CD4-positive, alpha-beta T cell treated with Interleukin-4 for 4 hours (primary cell): ENCODE measurements around the gene F10.
A peak's percentile ranks its signal among the peaks of the same experiment; 100 is the strongest.
"Not testable (repeated sequence)": the region's sequence is repeated elsewhere in the genome, so short reads cannot be mapped to it uniquely, and the experiment has no call there.

Experiments
- DNase-seq: peaks from one replicate; pipeline ENCODE4 v3.0.0-alpha.2; 2020

The F10 gene

DNA sequence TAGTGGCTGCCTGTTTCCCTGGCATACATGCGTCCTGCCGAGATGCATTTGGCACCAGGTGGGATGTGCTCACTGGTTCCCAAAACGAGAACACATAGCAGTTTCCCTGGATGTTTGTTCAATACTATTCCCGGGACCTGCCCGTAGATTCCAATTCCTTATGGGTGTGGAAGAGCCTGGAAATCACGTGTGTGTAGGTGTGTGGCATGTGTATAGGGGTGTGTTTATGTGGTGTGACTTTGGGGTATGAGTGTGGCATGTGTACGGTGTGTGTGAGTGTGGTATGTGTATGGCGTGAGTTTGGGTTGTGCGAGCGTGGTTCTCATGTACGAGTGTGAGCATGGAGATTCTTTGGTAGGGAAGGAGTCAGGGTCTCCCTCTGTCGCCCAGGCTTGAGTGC lies 19.9 kb upstream of the F10 start:
- no peak for DNase-seq

DNA sequence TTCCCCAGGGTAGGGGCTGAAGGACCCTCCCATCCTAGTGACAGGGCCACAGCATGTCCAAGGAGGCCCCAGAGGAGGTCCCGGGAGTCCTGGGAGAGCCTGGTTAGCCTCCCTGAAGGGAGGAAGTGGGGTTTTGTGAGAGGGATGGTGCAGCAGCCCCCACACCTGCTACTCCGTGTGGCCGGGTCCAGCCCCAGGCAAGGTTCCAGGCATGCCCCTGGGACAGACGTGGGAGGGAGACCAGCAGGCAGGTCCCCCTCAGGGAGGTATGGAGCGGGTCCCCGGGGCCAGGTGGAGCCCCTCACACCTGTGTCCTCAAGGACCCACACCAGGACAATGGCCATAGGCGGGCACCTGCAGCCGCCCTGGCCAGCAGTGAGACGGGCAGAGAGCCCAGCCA lies 19.0 kb upstream of the F10 start:
- no peak for DNase-seq

DNA sequence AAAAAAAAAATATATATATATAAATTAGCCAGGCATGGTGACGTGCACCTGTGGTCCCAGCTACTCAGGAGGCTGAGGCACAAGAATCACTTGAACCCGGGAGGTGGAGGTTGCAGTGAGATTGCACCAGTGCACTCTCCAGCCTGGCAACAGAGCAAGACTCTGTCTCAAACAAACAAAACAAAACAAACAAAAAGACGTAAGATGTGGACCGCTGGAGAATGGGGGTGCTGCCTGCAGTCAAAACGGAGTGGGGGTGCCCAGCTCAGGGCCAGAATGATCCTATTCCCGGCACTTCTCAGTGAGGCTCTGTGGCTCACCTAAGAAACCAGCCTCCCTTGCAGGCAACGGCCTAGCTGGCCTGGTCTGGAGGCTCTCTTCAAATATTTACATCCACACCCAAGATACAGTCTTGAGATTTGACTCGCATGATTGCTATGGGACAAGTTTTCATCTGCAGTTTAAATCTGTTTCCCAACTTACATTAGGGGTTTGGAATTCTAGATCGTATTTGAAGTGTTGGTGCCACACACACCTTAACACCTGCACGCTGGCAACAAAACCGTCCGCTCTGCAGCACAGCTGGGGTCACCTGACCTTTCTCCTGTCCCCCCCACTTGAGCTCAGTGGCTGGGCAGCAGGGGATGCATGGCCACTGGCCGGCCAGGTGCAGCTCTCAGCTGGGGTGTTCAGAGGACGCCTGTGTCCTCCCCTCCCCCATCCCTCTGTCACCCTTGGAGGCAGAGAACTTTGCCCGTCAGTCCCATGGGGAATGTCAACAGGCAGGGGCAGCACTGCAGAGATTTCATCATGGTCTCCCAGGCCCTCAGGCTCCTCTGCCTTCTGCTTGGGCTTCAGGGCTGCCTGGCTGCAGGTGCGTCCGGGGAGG lies 17.3 kb upstream of the F10 start, which contains the start of gene F7:
Gene F7 (plus strand): TSS at position 760 of the 889 bp plus-strand sequence. CDS start 51 bp downstream, at position 811.
- DNase-seq = no peak

DNA sequence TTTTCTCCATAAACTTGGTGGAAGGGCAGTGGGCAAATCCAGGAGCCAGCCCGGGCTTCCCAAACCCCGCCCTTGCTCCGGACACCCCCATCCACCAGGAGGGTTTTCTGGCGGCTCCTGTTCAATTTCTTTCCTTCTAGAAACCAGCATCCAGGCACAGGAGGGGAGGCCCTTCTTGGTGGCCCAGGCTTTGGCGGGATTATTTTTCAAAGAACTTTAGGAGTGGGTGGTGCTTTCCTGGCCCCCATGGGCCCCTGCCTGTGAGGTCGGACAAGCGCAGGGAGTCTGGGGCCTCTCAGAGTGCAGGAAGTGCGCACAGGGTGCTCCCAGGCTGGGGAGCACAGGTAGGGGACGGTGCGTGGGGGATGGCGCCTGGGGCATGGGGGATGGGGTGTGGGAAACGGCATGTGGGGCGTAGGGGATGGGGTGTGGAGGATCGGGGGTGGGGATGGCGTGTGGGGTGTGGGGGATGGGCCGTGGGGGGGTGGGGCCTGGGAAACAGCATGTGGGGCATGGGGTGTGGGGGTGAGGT lies 16.6 kb upstream of the F10 start:
- no peak for DNase-seq

DNA sequence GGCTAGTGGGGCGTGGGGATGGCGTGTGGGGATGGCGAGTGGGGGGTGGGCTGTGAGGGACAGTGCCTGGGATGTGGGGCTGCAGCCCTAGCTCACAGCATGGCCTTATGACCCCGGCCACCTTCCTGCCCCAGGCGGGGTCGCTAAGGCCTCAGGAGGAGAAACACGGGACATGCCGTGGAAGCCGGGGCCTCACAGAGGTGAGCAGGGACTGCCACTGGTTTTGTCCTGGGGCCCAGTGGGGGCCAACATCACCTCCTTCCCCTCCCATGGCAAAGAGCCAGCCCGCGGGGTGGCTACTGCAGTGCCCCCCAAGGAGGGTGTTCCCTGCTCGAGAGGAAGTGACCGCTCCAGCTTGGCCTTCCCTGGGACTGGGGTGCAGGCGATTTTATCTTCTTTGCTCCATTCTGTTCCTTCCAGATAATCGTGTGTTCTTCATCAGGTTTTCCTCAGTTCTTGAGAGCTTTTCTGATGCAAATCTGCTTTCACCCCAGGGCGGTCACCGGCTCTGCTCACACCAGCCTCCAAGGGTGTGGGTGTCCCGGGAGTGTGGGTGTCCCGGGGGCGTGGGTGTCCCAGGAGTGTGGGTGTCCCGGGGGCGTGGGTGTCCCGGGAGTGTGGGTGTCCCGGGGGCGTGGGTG lies 15.8 kb upstream of the F10 start:
- DNase-seq = no peak

DNA sequence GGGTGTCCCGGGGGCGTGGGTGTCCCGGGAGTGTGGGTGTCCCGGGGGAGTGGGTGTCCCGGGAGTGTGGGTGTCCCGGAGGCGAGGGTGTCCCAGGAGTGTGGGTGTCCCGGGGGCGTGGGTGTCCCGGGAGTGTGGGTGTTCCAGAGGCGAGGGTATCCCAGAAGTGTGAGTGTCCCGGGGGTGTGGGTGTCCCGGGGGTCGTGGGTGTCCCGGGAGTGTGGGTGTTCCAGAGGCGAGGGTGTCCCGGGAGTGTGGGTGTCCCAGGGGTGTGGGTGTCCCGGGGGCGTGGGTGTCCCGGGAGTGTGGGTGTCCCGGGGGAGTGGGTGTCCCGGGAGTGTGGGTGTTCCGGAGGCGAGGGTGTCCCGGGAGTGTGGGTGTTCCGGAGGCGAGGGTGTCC lies 14.1 kb upstream of the F10 start:
- not testable (repeated sequence) for DNase-seq

DNA sequence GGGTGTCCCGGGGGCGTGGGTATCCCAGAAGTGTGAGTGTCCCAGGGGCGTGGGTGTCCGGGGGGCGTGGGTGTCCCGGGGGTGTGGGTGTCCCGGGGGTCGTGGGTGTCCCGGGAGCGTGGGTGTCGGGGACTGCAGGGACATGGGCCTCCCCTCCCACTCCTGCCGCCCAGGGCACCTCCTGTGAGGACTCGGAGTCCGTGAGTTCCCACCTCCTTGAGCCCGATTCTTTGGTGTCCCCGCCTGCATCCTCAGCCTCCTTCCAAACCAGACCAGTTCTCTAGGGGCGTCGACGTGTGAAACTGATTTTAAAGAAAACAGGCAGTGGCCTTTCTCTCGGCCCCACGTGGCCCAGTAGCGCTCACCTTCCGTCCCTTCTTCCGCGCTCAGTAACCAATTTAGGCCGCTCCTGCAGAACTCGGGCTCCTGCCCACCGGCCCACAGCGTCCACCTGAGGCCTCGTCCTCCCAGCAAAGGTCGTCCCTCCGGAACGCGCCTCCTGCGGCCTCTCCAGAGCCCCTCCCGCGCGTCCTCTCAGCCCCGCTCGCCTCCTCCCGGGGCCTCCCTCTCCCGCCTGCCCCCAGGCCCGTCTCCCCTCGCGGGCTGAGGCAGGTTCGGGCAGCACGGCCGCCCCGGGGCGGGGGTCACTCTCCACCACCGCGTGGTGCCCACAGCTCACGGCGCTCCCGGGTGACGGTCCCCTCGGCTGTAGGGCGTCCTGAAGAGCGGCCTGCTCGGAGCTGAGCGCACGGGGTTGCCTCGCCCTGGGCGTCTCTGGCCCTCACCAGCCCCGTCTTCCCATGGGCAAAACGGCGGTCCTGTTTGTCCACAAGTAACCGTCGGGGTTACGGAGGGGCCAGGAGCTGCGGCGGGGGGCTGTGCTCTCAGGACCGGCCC lies 13.2 kb upstream of the F10 start:
- DNase-seq = no peak

DNA sequence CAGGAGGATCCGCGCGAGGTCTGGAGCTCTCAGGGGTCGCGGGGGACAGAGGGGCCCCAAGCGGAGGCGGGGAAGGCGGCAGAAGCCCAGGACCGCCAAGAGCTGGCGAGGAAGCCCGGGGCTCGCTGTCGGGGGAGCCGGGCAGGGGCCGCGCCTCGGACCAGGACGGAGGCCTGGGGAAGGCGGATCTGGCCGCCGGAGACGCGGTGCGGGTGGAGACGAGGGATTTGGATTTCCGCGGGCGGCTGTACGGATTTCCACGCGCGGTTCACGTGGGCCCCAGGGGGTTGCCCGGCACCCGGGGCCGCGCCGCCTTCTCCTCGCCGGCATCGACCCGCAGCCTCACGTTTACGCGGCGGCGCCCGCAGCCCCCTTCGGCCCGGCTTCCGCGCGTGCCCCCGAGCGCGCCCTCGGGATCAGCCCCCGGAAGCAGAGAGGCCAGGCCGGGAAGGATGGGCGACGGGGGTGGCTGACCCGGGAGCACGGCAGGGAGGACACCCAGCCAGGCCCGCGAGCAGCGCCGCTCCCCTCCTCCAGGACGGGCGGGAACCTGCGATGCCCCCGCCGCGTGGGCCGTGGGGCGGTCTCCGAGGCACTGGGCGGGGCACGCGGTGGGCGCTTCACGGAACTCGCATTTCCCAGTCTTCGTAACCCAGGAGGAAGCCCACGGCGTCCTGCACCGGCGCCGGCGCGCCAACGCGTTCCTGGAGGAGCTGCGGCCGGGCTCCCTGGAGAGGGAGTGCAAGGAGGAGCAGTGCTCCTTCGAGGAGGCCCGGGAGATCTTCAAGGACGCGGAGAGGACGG lies 12.3 kb upstream of the F10 start:
- no peak for DNase-seq

DNA sequence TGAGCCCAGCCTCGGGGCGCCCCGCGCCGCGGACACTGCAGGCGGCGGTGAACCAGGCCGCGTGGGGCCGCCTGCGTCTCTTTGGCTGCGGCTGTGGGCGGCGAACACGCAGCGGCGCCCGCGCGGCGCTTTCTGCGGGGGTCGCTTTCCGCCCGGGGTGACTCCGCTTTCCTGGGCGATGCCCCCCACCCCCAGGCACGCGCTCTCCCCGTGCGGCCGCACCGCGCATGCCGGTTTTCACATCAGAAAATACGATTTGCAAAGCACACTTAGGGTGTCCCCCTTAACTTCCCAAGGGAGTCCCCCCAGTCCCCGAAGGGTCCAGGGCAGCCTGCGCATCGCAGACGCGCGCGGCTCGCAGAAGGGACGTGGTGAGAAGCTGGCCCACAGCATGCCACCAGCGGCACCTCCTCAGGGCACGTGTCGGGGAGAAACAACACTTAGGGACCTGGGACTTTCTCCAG lies 11.7 kb upstream of the F10 start:
- no peak for DNase-seq

DNA sequence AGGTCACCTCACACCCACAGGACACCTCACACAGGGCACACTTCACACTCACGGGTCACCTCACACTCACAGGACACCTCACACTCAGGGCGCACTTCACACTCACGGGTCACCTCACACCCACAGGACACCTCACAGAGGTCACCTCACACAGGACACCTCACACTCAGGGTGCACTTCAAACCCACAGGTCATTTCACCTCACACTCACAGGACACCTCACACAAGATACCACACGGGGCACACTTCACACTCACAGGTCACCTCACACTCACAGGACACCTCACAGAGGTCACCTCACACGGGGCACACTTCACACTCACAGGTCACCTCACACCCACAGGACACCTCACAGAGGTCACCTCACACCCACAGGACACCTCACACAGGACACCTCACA lies 10.8 kb upstream of the F10 start:
- DNase-seq = peak; percentile 12

DNA sequence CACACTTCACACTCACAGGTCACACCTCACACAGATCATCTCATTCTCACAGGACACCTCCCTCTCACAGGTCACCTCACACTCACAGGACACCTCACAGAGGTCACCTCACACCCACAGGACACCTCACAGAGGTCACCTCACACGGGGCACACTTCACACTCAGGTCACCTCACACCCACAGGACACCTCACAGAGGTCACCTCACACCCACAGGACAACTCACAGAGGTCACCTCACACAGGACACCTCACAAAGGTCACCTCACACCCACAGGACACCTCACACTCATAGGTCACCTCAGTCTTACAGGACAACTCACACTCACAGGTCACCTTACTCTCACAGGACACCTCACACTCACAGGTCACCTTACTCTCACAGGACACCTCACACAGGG lies 10.1 kb upstream of the F10 start:
- not testable (repeated sequence) for DNase-seq

DNA sequence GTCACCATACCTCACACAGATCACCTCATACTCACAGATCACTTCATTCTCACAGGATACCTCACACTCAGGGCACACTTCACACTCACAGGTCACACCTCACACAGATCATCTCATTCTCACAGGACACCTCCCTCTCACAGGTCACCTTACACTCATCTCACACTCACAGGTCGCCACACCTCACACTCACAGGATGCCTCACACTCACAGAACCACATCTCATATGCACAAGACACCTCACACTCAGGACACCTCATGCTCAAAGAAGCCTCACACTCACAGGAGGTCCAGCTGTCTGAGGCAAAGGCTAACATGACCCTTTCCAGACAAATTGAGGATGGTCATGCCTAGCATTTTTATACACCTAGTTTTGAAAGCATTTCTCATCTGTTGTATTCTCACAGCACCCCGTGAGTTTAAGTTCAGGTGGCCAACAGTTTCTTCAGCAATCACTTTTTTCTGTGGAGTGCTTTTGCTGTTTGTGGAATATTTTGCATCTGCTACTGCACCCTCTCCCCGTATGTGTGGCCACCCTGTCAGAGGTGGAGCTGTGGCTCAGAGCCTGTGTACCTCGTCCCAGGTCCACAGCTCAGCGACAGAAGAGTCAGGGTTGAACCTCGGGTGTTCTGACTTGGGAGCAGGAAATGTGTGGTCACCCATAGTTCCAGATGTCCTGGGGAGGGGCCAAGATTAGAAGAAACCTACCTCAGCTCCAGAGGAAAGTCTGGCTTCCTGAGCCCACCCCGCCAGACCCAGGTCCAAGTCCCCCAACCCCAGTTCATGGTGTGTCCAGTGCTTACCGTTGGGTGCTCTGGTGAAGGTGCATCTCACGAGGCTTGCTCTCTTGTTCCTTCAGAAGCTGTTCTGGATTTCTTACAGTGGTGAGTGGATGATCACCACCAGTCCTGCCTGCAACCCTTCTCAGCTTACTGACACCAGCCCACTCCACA lies 9.4 kb upstream of the F10 start:
- DNase-seq = no peak

DNA sequence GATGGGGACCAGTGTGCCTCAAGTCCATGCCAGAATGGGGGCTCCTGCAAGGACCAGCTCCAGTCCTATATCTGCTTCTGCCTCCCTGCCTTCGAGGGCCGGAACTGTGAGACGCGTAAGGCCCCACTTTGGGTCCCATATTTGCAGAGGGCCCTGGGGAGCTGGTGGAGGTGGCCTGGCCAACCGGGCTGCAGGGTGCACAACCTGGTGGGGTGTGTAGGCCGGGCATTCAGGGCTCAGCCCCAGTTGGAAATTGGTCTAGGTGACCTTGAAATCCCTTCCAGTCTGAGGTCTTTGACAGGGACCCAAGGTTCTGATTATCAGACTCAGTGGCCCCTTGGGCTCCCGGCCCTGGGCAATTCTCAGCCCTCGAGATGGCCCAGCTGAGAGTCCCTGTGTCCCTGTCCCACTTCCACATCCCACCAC lies 8.7 kb upstream of the F10 start:
- no peak for DNase-seq

DNA sequence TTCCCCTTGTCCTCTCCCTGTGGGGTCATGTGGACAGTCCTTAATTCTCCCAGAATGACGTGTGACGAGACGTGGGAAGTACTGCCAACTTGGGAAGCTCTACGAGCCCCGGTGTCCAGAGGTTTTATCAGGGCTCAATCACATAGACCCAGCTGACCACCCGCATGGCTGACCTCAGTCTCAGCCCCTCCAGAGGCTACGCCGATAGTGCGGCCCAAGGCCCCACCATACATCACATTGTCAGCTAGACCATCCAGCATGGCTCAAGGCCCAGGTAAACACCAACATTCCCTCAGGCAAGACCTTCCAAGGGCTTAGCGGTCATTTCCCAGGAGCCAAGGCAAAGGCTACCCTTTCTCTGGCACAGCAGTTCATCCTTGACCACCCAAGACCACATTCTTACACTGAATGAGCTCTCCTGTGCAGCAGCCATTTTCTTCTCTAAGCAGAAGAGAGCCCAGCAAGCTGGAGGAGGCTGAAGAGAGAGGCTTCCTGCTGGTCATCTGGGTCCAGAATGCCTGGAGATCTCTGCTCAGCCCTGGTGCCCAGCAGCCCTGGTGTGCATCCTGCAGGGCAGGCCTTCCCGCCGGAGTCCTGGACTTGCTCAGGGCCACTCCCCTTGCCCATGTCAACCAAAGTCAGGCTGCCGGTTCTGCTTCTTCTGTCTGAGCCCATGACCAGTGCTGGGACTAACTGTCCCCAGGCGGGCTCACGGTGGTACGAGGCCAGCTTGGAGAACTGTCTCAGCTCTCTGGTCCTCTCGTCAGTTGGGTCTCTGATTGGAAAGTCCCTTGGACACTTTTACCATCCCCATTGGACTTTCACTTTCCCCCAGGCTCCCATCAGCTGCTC lies 7.9 kb upstream of the F10 start:
- DNase-seq = no peak

DNA sequence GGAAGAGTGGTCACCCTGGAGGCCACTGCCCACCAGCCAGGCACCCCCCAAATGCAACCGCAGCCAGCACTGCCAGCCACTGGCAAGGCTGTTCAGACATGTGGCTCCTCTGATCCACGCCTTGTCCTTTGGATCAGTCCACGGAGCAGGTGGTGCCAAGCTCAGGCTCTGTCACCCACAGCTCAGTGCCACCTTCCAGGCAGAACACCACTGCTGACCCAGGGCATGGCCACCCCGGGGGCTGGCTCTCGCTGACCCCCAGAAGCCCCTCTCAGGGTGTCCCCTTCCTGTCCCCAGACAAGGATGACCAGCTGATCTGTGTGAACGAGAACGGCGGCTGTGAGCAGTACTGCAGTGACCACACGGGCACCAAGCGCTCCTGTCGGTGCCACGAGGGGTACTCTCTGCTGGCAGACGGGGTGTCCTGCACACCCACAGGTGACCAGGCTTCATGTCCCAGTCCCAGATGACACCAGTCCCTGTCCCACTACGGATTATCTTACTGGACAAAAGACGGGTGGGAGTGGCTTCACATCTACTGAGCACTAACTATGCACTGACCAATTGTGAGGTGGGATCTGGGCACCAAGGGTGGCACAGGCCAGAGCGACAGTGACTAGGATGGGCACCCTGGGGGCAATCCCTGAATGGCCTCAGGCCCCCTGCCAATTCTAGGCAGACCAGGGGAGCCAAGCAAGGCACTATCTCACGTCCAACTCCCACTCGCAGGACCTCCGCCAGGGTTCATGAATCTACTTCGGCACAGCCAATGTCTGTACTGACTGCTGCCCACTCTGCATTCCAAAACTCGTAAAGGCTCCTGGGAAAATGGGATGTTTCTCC lies 7.0 kb upstream of the F10 start:
- no peak for DNase-seq

DNA sequence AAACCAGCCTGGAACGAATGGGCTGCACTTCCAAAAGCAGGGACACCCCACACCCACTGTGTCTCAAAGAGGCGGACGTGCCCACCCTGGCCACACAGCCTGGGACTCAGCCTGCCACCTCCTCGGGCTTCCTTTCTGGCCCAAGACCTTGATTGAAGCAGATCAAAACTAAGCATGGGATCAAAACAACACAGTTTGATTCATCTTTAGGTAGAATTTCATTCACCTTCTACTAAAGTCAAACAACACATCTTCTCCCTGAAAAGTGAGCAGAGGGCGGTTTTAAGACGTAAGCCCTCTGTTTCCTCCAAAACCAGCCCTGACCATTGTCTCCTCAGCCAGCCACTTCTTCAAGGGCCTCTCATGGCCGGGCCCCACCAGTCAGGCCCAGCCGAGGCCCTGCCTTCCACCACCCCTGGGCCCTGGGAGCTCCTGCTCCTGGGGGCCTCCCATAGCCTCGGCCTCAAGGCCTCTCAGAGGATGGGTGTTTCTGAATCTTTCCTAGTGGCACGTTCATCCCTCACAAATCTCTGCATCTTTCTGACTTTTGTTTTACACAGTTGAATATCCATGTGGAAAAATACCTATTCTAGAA lies 6.3 kb upstream of the F10 start:
- no peak for DNase-seq

DNA sequence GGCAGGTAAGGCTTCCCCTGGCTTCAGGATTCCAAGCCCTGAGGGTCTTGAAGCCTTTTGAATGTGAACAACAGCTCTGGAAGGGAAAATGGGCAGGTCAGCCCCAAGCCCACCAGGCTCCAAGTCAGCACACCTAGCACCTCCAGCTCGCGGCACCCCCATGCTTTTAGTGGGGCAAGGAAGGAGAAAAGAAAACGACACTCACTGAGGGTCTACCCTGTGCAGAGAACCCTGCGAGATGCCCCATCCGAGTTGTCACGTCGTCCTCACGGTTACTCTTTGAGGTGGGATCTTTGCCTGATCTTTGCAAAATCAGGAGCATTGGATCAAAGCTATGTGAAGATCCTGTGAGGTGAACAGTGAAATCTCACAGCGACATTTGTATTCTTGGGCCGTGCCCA lies 5.7 kb upstream of the F10 start:
- DNase-seq = no peak

DNA sequence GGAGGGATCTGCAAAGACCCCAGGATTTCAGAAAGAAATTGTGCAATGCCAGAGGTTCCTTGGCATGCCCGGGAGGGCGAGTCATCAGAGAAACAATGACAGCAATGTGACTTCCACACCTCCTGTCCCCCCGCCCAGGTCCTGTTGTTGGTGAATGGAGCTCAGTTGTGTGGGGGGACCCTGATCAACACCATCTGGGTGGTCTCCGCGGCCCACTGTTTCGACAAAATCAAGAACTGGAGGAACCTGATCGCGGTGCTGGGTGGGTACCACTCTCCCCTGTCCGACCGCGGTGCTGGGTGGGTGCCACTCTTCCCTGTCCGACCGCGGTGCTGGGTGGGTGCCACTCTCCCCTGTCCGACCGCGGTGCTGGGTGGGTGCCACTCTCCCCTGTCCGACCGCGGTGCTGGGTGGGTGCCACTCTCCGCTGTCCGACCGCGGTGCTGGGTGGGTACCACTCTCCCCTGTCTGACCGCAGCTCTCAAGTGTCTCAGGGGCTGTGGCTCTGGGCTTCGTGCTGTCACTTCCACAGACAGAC lies 5.2 kb upstream of the F10 start:
- no peak for DNase-seq
